HG03354 (cell line): Measurements from ENCODE around the gene LILRB4.
"Not testable (repeated sequence)": the region's sequence is repeated elsewhere in the genome, so short reads cannot be mapped to it uniquely, and the experiment has no call there.

Experiments used
- ATAC-seq: cut with Tn5 transposase; IDR thresholded peaks from one replicate; pipeline ENCODE4 v1.9.1; 2021; ENCODE audit warnings: mild to moderate bottlenecking; ENCODE audit not compliant: unreplicated experiment, poor library complexity, severe bottlenecking

LILRB4 gene

GRCh38 chr19:54646331-54646841 is 16.4 kb upstream of the LILRB4 start:
- ATAC-seq, result no peak

- ATAC-seq, result no peak
These were observed 14.7 kb upstream of the LILRB4 start for GRCh38 chr19:54648129-54648528.

GRCh38 chr19:54650108-54650655 is 12.6 kb upstream of the LILRB4 start:
- ATAC-seq, result no peak

- ATAC-seq, result no peak
These were observed 9.5 kb upstream of the LILRB4 start for GRCh38 chr19:54653181-54653809.

- ATAC-seq, result no peak
These were observed 8.1 kb upstream of the LILRB4 start for GRCh38 chr19:54654447-54655321.

GRCh38 chr19:54659300-54659699 is 3.5 kb upstream of the LILRB4 start:
- no peak for ATAC-seq

- no peak for ATAC-seq
These were observed 2.5 kb upstream of the LILRB4 start for GRCh38 chr19:54660306-54660705.

GRCh38 chr19:54660964-54661363 is 1.8 kb upstream of the LILRB4 start:
- no peak for ATAC-seq

GRCh38 chr19:54661846-54662481 is 821 bp upstream of the LILRB4 start:
- no peak for ATAC-seq

GRCh38 chr19:54665530-54665929 is 2.7 kb downstream of the LILRB4 start:
- no peak for ATAC-seq

GRCh38 chr19:54667217-54667616 is 4.4 kb downstream of the LILRB4 start:
- ATAC-seq, result no peak

GRCh38 chr19:54668353-54668752 is 5.6 kb downstream of the LILRB4 start:
- no peak for ATAC-seq

GRCh38 chr19:54670576-54671357 is 8.0 kb downstream of the LILRB4 start:
- no peak for ATAC-seq

GRCh38 chr19:54673222-54673621 is 10.4 kb downstream of the LILRB4 start:
- ATAC-seq, result no peak

- no peak for ATAC-seq
These were observed 11.3 kb downstream of the LILRB4 start for GRCh38 chr19:54674021-54674617.

GRCh38 chr19:54676210-54676834 is 13.5 kb downstream of the LILRB4 start:
- ATAC-seq, result not testable (repeated sequence)

- ATAC-seq, result no peak
These were observed 14.4 kb downstream of the LILRB4 start for GRCh38 chr19:54677217-54677616.

- not testable (repeated sequence) for ATAC-seq
These were observed 18.8 kb downstream of the LILRB4 start for GRCh38 chr19:54681596-54681995.
